Measurements from ENCODE around the gene OSTF1.

GRCh38 chr9:75120686-75121085, 32.4 kb downstream of the OSTF1 start:
- TF ChIP-seq CTCF (IDR thresholded peaks at IDR 0.05) (no peak), POLR2A (IDR thresholded peaks at IDR 0.05) (no peak)

All from Peyer's patch (tissue), 4 donors.